GM19023 (cell line): ENCODE data around the gene RPL29.
"Not testable (repeated sequence)": the region's sequence is repeated elsewhere in the genome, so short reads cannot be mapped to it uniquely, and the experiment has no call there.

Source experiments
- ATAC-seq: cut with Tn5 transposase; IDR thresholded peaks from one replicate; pipeline ENCODE4 v1.9.1; 2021; ENCODE audit warnings: mild to moderate bottlenecking, moderate library complexity; ENCODE audit not compliant: unreplicated experiment

The RPL29 gene

DNA sequence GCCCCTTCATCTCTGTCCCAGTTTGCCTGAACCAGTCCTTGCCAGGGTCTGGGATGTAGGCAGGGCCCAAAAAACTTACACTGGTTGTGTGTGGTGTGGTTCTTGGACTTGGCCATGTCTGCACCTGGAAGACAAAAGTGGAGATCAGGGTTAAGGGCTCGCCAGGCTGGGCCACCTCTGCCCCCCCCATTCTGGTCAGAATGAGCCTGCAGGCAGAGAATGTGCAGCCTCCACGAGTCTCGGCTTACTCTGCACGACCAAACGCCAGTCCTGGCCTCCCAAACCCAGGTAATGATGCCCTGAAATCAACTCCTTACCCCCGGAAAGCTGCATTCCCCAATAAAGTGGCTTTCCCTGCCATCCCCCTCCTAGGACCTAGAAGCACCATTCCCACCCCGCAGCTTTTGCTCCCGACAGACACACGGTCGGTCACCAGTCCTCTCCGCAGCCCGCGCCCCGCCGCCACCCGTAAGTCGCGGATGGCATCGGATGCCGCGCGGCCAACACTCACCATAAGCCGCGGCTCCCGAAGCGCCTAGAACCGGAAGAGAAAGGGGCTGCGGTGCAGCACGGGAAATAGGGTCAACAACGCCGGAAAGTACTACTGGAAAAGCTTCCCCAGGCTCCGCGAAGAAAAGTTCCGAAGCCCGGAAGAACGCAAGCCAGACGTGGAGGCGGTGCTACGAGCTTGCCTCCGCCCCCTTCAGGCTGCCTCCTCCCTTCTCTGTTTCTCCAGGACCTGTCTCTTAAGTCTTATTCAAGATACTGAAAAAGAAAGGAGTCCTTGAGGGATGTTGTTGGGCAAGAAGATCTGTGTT is at the start of gene RPL29:
RPL29 (minus strand) TSS at position 550 of the 818 bp plus-strand sequence; CDS start at position 116, 434 bp downstream.
- ATAC-seq: peak; percentile 75

GRCh38 chr3:52044869-52045619 is 49.3 kb upstream of the RPL29 start:
- no peak for ATAC-seq

- no peak for ATAC-seq
Measured at GRCh38 chr3:52043750-52044149, 48.1 kb upstream of the RPL29 start.

- ATAC-seq: not testable (repeated sequence)
Measured at GRCh38 chr3:52043039-52043438, 47.3 kb upstream of the RPL29 start.

DNA sequence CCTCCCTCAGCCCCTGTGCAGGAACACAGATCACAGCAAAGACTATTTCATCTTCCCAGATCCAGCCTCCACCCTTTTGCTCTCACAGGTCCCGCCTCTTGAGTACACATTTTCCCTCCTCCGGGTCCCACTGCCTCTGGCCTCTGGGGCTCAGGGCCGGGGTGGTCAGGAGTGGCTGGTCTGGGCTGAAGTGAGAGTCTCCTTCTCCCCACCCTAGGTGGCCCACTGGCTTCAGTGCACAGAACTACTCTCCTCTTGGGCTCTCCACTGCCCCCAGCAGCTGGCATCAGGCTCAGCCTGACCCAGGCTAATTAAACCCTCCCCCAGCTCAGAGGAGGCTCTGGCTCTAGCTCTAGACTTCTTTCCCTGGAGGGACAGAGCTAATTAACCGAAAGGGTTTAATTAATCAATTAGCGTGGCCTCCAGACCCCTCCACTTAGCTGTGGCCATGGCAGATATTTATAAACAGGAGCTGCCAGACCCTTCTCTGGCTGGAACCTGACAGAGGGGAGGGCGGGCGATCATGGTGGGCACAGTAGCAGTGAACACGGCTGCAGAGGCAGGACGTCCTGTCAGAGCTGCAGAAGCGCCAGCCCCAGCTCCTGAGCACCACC is 45.5 kb upstream of the RPL29 start:
- no peak for ATAC-seq

GRCh38 chr3:52040600-52040999 is 44.9 kb upstream of the RPL29 start:
- no peak for ATAC-seq

DNA sequence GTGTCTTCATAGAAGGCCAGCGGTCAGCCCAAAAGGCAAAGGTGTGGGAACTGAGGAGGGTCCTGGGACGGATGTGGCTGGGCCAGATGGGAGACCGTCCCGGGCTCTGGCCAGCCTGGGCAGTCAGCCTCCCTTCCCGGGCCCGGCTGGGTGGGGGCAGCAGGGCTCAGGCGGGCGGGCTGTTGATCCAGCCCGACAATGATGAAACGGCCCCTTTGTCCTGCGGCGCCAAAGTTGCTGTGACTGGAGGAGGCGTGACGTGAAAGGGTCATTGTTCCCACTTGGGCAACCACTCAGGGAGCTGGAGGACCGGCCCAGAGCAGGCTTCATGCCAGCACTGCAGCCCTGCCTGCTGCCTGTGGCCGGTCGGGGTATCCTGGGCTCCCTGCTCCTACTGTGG is 44.2 kb upstream of the RPL29 start:
- ATAC-seq: no peak

DNA sequence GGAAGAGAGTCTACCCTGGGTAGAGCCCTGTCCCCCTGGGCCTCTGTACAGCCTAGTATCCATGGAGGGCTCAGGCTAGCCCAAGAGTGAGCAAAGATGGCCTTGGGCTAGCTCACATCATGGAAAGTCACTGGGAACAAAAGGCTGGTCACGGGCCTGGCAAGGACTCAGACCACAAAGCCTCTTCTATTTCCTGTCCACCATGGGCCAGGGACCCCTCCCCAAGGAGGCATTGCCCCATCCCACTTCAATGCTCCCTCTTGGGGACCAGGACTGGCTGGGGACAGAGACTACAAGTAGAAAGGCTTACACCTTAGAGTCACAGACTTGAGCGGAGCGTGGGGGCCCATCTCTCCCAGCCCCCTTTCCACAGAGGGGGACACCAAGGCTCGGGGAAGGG is 43.7 kb upstream of the RPL29 start:
- no peak for ATAC-seq

- no peak for ATAC-seq
Measured at GRCh38 chr3:52038227-52038626, 42.5 kb upstream of the RPL29 start.

GRCh38 chr3:52037291-52037690 is 41.6 kb upstream of the RPL29 start:
- no peak for ATAC-seq

- no peak for ATAC-seq
Measured at GRCh38 chr3:52036829-52037228, 41.1 kb upstream of the RPL29 start.

DNA sequence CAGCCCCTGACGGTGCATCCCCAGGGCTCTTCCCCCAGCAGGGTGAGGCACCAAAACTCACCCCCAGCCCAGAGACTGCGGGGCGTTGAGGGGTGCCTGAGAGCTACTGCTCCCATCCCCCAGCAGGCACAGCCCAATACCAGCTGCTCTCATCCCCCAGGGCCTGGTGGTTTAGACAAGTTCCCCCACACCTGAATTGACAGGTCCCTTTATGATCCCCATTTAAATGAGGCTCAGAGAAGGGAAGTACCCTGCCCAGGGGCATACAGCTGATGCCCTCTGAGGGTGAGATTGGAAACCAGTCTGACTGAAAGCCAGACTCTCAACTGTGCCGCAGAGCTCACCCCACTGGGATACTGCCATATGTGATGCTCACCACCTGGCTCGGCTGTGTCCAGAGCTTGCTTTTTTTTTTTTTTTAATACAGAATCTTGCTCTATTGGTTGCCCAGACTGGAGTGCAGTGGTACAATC is 40.6 kb upstream of the RPL29 start:
- peak; percentile 68 for ATAC-seq

DNA sequence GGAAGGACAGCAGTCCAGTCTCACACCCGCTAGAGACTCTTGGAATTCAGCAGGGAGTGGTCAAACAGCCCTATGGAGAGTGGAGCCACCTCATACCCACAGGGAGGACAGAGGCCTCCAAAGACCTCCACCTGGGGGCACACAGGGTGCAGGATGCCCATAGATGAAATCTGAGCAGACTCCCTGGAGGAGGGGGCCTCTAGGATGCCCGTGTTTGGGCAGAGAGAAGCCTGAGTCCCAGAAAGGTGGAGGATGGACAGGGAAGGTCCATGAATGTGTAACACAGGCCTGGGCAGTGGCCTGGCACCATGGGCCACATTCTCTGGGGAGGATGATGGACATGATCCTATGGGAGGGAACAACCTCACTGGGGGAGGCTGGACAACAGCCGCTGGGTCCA is 39.0 kb upstream of the RPL29 start:
- no peak for ATAC-seq

DNA sequence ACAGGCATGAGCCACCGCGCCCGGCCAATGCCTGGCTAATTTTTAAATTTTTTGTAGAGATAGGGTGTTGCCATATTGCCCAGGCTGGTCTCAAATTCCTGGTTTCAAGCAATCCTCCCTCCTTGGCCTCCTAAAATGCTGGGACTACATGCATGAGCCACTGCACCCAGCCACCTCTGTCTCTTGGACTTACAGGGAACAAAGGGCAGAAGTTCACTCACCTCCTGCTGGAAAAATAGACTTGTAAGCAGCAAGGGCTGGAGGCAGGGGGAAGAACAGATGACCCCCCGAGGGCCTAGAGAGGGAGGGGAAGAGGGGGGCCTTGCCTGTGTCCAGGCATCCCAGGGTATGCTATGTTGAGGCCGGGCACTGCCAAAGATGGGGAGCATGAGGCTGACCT is 38.5 kb upstream of the RPL29 start:
- ATAC-seq: no peak

DNA sequence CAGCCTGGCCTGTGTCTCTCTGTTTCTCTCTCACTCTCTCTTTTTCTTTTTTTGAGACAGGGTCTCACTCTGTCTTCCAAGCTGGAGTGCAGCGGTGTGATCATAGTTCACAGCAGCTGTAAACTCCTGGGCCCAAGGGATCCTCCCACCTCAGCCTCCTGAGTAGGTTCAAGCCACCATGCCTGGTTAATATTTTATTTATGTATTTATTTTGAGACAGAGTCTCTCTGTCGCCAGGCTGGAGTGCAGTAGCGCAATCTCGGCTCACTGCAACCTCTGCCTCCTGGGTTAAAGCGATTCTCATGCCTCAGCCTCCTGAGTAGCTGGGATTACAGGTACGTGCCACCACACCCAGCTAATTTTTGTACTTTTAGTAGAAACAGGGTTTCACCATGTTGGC is 38.1 kb upstream of the RPL29 start:
- ATAC-seq: not testable (repeated sequence)

GRCh38 chr3:52032702-52033408 is 37.2 kb upstream of the RPL29 start:
- ATAC-seq: no peak

- ATAC-seq: no peak
Measured at GRCh38 chr3:52031896-52032295, 36.2 kb upstream of the RPL29 start.

- no peak for ATAC-seq
Measured at GRCh38 chr3:52030714-52031310, 35.1 kb upstream of the RPL29 start.

- ATAC-seq: no peak
Measured at GRCh38 chr3:52029535-52029934, 33.8 kb upstream of the RPL29 start.

DNA sequence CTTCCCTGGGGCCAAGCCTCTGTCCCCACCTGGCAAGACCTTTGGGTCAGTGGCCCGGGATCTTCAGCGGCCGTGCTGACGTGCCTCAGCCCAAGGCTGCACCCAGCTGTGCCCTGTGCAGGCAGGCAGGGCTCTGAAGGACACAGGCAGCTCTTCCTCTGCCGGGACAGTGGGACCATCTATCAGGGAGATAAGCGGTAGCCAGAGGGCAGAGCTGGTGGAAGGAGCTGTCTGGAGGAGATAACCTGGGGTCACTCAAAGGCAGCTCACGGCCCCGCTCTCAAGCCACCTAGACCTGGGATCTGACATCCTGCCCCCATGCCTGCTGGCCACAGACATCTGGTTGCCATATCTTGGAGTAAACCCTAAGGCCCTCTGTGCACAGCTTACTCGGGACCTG is 33.4 kb upstream of the RPL29 start:
- no peak for ATAC-seq

- no peak for ATAC-seq
Measured at GRCh38 chr3:52028572-52028971, 32.9 kb upstream of the RPL29 start.
